Muscle of arm (tissue), 12 donors: ENCODE results near the gene WWC2. TPM values are rescaled to one million over a fixed set of nuclear protein-coding genes. Genes with fewer than 3 reads are reported as not detected.
"Not testable (repeated sequence)": the region's sequence is repeated elsewhere in the genome, so short reads cannot be mapped to it uniquely, and the experiment has no call there.

Experiments used
- DNase-seq: peaks from one replicate; pipeline ENCODE4 v3.0.0-alpha.2; 2013
- polyA plus RNA-seq, 12 donors: library from polyadenylated mRNA; unstranded; fragments of 120-200 nt; gene quantifications; one replicate each; pipeline ENCODE4 v1.2.1, GENCODE V29; 2013; ENCODE audit not compliant: insufficient read length in 12 of 12

WWC2 gene
- polyA plus RNA-seq, 12 donors: 17.4 to 36.9 (median 21.4) TPM; not detected in 1

- no peak for DNase-seq
Measured at GRCh38 chr4:183140911-183141320, 41.9 kb downstream of the WWC2 start.

- no peak for DNase-seq
Measured at GRCh38 chr4:183141997-183142396, 42.9 kb downstream of the WWC2 start.

GRCh38 chr4:183142571-183143550, 43.8 kb downstream of the WWC2 start:
- peak; percentile 38 for DNase-seq

GRCh38 chr4:183144787-183145186, 45.7 kb downstream of the WWC2 start:
- no peak for DNase-seq

- DNase-seq: no peak
Measured at GRCh38 chr4:183145773-183146172, 46.7 kb downstream of the WWC2 start.

- no peak for DNase-seq
Measured at GRCh38 chr4:183146478-183146877, 47.4 kb downstream of the WWC2 start.

- DNase-seq: no peak
Measured at GRCh38 chr4:183147196-183147595, 48.1 kb downstream of the WWC2 start.

- DNase-seq: no peak
Measured at GRCh38 chr4:183147983-183148382, 48.9 kb downstream of the WWC2 start.

GRCh38 chr4:183149616-183150539, 50.8 kb downstream of the WWC2 start:
- no peak for DNase-seq

- not testable (repeated sequence) for DNase-seq
Measured at GRCh38 chr4:183150664-183151063, 51.6 kb downstream of the WWC2 start.

GRCh38 chr4:183152232-183152631, 53.2 kb downstream of the WWC2 start:
- DNase-seq: not testable (repeated sequence)

- DNase-seq: no peak
Measured at GRCh38 chr4:183153190-183153916, 54.3 kb downstream of the WWC2 start.

- DNase-seq: no peak
Measured at GRCh38 chr4:183154701-183155391, 55.8 kb downstream of the WWC2 start.

GRCh38 chr4:183155450-183156184, 56.6 kb downstream of the WWC2 start:
- no peak for DNase-seq

- no peak for DNase-seq
Measured at GRCh38 chr4:183157215-183157614, 58.2 kb downstream of the WWC2 start.

GRCh38 chr4:183158062-183158461, 59.0 kb downstream of the WWC2 start:
- no peak for DNase-seq

- no peak for DNase-seq
Measured at GRCh38 chr4:183161630-183162029, 62.6 kb downstream of the WWC2 start.

GRCh38 chr4:183163135-183163534, 64.1 kb downstream of the WWC2 start:
- DNase-seq: no peak

GRCh38 chr4:183164963-183165362, 65.9 kb downstream of the WWC2 start:
- no peak for DNase-seq

GRCh38 chr4:183165376-183165775, 66.3 kb downstream of the WWC2 start:
- DNase-seq: no peak
